SK-N-DZ (cell line): ENCODE data around the gene OLA1.

Experiments
- DNase-seq: peaks from one replicate; pipeline ENCODE4 v3.0.0-alpha.2; 2015; ENCODE audit warnings: low spot score

The OLA1 gene

DNA sequence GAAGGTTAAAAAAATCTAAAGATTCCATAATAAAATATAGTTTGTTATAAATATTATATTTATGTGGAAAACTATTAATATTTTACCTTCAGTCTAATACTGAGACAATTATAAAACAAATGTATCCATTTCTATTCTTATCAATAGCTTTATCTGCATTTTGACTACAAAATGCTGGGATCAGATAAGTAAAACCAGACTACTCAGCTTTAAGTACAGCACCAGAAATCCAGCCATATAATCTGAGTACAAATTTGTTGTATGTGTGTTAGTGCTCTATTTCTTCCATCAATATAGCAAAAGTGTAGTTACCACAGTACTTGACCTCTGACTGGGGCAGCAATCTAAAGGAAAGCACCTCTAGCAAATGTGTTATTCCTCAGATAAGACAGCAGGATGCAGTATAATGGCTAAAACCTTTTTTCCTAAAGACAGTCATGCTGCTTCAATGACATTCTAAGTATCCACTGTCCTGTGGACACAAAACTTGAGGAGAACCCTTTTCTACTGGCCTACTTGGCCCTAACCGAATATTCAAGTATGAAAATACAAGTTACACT lies 68.1 kb downstream of the OLA1 start:
- peak; percentile 66 for DNase-seq

DNA sequence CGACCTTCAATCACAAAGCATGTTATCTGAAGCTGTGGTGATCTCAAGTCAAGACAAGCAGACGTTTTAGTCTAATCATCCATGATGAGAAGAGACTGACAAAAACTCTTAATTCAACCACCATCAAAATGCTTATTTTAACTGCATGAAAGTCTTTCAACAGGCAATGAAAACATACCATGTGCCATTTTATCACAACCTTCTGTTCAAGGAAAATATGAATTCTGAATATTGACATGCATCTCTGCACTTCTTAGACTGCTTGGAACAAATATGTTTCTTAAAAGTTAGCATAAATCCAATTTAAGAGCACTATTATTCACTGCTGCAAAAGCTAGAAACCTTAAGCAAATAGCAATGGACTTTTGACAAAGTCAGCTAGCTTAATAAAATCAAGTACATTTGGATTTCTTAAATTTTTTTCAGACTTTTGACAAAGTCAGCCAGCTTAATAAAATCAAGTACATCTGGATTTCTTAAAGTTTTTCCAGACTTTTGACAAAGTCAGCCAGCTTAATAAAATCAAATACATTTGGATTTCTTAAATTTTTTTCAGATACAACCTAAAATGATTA lies 70.9 kb downstream of the OLA1 start:
- no peak for DNase-seq

DNA sequence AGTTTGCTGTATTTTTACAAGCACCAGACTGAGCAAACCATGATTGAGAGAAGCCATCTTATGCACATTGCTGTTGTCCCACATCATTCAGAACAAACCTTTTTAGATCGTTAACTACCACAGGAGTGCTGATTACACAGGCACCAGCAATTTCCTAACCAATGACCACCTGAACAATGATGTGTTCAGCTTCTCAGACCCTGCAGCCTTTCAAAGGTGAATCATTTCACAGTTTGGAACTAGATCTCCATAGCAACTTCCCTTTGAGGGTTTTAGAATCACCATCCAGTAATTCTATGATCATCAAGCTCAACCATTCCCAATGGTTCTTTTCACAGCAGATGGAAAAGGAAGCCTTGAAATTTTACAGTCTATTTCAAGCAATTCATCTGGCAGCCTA lies 71.4 kb downstream of the OLA1 start:
- no peak for DNase-seq

DNA sequence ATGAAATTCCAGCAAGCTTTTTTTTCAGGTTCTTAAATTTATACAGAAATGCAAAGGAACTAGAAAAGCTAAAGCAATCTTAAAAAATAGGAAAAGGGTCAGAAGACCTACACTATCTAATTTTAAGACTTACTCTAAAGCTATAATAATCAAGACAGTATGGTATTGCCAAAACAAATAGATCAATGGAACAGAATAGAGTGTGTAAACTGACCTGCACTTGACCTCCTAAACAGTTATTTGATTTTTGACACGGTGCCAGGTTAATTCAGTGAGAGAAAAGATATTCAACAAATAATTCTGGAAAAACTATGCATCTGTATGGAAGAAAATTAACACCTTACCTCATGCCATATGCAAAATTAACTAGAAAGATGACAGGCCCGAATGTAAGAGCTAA lies 73.6 kb downstream of the OLA1 start:
- DNase-seq, result no peak

DNA sequence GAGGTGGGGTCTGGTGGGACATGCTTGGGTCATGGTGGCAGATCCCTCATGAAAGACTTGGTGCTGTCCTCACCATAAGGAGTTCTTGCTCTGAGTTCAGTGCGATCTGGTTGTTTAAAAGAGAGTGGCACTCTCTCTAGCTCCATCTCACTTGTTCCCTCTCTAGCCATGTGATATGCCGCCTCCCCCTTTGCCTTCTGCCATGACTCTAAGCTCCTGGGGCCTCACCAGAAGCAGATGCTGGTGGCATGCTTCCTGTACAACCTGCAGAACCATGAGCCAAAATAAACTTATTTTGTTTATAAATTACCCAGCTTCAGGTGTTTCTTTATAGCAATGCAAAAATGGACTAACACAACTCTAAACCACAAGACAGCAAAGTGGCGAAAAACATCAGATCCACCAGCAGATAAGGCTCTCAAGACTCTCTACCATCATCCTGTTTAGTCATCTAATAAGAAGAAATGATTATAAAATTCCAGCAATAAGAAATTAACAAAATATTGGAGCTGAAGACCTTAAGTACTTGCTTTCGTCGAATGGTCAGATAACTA lies 75.5 kb downstream of the OLA1 start:
- DNase-seq, result no peak

DNA sequence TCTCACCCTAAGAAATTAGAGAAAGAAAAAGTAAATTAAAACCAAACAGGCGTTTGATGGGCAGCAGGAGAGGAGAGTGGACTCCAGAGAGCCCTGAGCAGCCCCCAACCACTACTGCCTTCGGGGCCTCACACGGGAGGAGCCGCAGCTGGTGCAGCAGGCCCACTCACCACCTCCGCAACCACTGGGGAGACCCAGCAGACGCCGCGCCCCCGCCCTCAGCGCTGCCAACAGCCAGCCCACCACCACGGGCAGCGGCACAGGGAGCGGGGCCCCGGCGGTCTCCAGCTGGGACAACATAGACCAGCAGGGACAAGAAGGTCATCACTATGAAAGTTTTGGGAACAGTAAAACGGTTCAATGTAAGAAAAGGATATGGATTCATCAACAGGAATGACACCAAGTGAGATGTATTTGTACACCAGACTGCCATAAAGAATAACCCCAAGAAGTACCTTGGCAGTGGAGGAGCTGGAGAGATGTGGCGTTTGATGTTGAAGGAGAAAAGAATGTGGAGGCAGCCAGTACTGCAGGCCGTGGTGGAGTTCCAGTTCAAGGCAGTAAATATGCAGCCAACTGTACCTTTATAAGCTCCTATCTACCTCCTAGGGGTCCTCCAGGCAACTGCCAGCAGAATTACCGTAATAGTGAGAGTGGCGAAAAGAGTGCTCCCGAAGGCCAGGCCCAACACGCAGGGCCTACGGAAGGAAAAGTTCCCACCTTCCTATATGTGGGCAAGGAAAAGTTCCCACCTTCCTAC lies 76.5 kb downstream of the OLA1 start:
- no peak for DNase-seq

DNA sequence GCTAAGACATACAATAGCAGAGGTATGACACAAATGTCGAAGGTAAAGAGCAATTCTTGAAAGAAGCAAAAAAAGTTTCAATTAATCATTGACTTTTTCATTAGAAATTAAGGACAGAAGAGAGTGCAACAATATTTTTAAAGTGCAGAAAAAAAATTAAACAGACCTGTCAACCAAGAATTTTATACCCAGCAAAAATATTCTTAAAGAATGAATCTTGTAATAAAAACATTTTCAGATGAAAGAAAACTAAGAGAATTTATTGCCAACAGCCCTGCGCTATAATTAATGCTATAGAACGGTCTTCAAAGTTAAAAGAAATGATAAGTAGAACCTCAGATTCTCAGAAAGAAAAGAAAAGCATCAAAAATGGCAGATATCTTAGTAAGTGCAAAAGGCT lies 79.0 kb downstream of the OLA1 start:
- DNase-seq, result no peak

DNA sequence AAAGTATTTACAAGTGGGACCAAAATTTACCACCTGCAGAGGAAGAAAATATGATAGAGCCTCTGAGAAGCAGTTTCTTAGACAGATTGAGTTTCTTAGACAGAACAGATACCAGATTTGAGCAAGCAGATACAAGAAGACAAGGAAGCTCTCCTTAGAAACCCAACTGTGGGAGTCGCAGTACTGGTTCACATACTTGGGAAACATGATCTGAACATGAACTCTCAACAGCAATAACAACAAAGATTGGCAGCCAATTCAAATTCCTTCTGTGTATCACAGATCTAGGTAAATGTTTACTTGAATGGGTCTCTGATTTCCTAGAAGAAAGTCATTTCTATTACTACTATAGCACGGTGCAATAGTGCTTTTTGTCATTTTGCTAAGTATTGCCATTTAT lies 82.1 kb downstream of the OLA1 start:
- no peak for DNase-seq

DNA sequence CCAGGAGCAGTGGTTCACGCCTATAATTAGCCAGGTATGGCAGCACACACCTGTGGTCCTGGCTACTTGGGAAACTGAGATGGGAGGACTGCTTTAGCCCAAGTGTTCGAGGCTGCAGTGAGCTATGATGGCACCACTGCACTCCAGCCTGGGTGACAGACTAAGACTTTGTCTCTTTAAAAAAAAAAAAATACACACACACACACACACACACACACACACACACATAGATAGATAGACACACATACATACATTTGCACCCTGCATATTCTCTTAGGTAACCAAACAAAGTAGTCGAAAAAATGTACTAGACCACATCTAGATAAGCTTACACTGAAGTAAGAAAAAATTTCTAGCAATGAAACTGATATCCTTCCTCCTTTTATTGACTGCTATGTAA lies 86.8 kb downstream of the OLA1 start:
- DNase-seq, result no peak

DNA sequence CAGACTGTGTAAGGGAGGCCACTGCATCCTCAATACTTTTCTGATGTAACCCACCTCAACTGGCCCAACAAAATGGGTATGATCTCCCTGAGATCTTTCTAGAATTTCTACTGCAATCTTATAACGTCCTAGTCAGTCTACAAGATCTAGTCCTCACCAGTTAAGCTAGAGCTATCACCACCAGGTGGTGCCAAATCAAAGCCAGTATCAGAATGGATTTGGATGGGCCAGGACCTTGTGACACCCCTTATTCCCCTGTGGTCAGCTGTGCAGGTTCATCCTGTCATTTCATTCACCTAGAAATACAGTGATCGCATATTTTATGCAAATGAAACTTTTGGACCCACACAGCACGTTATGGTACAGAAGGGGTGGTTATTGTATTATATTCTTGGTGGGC lies 90.3 kb downstream of the OLA1 start:
- DNase-seq, result peak; percentile 35

DNA sequence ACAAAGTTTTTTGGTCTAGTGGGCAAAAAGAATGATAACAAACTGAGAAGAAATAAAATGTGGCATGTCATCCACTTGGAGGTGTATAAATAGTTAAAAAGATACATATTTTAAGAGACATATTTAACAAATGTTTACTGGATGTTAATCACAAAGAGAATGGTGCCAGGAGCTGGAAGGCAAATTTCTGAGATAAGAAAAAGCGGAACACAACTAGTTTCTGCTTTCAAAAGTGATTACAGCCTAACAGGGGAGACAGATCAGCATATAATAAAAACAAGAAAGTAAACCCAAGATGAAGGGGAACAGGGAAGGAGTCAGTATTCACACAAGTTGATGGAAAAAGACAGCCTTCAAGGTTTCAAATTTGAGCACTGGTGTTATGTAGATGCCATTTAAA lies 91.3 kb downstream of the OLA1 start:
- no peak for DNase-seq

DNA sequence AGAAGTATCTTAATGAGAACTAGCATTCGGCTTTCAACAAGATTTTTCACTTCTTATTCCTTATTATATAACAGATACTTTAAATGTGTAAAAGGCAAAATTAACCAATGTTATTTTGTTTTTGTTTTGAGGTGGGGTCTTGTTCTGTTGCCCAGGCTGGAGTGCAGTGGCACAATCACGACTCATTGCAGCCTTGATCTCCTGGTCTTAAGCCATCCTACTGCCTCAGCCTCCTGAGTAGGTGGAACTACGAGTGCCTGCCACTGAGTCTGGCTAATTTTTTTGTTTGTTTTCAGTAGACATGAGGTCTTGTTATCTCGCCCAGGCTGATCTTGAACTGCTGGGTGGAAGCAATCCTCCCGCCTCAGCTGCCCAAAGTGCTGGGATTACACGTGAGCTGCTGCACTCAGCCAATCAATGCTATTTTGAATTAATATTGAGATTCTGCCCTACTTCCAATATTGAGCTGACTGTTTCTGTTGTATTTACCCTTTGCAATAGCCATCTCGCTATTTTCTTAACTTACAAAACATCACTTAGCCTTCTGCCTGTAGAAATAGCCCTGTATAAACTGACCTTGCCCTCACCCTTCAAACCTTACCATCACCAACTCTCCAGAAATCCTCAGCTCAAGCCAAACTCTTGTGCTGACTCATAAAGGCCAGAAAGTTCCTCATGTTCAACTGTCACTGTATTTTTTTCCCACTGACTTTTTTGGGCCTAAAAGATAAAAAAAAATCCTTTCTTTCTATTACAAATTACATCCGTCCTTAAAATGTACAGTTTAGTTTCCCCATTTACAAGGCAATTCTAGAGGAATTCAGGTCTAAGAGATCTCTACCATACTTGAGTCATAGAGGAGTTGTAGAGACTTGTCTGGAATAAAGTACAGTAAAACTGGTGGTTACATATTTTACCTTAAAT lies 94.3 kb downstream of the OLA1 start:
- no peak for DNase-seq

DNA sequence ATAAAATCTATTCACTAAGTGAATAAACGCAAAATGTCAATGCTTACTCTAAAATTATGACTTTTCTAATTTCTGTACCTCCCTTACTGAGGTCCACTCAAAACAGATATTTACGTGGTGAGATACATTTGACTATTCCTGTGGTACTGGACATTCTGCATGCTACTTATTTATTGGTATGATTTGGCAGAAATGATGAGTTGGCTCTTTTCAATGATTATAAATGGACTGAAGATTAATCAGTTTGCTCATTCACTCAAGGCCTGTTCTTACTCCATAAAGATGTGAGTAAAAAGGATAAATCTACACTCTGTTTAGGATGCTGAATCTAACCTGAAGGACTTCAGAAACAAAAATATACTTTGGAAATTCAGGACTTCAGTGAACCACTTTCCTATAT lies 98.8 kb downstream of the OLA1 start:
- no peak for DNase-seq

DNA sequence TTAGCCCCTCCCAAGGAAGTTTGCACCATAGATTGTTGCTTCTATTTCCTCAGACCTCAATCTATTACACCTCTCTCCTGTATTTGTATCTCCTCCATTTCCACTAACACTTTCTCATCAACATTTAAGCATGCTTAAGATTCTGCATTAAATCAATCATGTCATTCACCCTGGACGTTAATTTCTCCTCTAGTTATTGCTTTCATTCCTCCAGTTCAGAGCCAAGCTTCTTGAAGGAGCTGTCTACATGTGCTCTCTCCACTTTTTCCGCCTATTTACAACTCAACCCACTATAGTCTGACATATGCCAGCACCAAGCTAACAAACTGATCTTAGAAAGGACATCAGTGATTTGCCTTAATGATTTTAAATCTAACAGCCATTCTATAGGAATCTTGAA lies 99.5 kb downstream of the OLA1 start:
- DNase-seq, result no peak

DNA sequence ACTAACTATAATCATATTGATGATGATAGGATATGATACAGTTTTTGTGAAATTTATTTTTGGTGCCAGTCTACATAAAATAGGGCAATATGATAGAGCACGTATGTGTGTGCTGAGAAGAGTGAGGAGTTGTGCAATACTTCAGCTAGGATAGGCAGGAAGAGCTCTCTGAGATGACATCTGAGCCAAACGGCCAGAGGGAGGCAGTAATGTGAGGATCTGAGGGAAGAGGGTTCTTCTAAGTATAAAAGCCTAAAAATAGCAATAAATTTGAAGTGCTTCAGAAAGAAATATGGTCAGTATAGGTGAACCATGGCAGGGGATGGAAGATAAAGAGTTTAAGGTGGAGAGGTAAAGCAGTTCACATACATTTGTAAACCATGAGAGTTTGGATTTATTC lies 102.5 kb downstream of the OLA1 start:
- no peak for DNase-seq

DNA sequence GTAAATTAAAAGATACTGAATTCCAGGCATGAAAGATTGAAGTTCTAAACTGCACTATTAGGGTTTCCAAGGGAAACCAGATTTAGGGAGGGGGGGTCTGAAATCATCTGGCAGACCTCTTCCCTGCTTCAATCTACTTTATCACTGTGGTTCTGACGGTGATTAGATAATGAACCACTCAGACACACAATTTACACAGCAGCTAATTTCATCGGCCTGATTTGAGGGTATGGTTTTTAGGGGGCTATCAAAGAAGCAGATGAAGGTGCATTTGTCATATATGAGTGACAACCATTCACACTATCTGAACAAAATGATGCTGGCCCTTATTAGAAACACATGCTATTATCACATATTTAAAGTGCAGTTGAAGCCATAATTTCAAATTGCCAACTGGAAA lies 106.0 kb downstream of the OLA1 start:
- peak; percentile 79 for DNase-seq

DNA sequence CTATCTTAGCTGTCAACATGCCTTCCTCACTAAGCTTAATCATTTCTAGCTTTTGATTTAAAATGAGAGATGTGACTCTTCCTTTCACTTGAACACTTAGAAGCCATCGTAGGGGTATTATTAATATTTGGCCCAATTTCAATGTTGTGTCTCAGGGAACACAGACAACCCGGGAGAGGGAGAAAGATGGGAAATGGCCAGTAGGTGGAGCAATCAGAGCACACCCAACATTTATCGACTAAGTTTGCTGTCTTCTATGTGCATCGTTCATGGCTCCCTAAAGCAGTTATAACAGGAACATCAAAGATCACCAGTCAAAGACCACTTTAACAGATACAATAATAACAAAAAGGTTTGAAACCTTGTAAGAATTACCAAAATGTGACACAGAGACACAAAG lies 110.2 kb downstream of the OLA1 start:
- no peak for DNase-seq

DNA sequence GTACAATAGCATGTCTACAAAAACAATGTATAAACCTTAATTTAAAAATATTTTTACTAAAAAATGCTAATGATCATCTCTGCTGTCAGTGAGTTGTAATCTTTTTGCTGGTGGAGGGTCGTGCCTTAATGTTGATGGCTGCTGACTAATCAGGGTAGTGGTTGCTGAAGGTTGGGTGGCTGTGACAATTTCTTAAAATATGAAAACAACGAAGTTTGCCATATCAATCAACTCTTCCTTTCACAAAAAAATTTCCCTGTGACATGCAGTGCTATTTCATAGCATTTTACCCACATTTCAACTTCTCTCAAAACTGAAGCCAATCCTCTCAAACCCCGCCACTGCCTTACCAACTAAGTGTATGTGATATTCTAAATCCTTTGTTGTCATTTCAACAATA lies 112.4 kb downstream of the OLA1 start:
- no peak for DNase-seq

DNA sequence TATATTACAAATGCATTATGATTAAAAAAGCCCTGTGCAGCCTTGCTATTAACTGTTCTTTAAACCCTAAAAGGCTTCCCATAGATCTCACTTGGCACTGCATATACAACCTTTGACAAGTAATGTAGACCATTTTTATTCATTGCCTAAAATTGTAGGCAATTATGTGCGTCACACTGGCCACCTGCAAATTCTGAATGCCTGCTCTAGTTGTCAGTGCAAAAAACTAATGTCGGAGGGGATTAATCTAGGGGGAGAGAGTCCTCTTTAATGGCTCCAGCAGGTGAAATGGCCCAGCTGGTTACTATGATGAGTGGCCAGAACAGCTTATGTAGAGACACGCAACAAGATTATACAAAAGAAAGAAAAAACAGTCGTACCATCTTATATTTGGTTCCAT lies 123.2 kb downstream of the OLA1 start:
- DNase-seq, result no peak

DNA sequence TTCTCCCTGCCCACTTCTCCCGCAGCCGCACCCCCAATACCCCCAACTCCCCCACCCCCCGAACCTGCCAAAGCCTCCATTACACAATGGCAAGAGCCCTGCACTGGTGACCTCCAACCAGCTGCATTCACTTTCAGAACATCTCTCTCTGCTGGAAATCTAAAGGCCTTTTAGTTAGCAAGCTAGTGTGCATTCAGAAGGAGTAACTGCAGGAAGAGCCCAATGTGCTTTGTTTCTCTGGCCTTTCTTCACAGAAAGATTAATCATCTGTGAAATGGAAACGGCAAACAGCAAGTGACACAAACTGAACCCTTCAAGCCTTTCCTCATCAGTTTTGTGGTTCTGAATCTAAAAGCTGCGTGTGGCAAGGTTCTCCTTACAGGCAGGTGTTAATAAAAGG lies 124.2 kb downstream of the OLA1 start:
- no peak for DNase-seq

DNA sequence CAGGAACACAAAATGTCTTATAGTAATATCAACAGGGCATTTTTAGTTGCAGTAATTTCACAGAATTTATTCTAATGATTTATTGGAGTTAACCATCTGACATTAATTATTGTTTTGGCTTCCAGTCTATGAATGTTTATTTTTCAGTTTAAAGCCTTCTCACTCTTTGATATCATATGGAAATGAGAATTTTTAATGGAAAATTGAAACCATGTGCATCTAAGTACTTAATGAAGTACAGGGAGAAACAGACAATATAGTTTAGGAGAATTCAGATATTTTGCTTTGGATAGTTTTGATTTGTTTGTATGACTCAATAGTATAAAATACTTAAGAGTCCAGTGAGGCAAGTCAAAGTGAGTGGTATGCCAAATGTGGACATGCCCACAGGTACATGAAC lies 126.1 kb downstream of the OLA1 start:
- DNase-seq, result no peak

DNA sequence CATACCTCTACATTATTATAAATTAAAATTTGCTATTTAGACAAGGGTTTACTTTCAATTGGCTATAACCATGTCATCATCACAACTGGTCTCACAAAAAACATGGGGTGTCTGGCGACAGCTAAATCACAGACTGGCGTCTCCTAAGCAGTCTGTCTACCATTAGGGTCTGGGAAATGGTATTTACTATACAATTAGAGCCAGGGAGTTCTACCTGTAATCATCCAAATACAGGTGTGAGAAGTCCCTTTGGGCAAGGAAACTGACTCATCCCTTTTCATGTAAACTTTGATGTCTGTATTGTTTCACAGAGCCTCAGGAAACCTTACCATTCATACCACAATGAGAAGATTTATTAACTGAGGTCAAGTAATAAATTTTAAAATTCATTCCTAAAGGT lies 126.7 kb downstream of the OLA1 start:
- DNase-seq, result no peak
